HG03280 (cell line): Measurements from ENCODE around the gene RALGPS2.
"Not testable (repeated sequence)": the region's sequence is repeated elsewhere in the genome, so short reads cannot be mapped to it uniquely, and the experiment has no call there.

ENCODE experiments used
- ATAC-seq: cut with Tn5 transposase; IDR thresholded peaks from one replicate; pipeline ENCODE4 v1.9.1; 2021; ENCODE audit warnings: mild to moderate bottlenecking, moderate library complexity; ENCODE audit not compliant: unreplicated experiment

Gene RALGPS2

GRCh38 chr1:178774263-178774662 lies 49.2 kb downstream of the RALGPS2 start:
- ATAC-seq = no peak

DNA sequence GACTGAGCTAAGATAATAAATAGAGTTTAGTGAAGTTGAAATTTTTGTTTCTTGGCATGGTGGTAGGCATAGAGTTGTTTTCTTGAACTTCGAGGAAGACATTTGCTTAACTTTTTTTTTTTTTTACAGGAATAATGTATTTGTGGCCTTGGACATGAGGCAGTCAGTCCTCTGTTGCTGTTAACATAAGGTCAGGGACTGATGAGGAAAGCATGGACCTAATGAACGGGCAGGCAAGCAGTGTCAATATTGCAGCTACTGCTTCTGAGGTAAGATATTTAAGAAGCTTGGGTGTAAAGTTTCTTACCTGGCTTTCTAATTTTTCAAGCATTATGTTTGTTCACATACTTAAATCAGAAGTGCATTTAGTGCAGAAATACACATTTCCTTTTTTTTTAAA lies 51.5 kb downstream of the RALGPS2 start:
- ATAC-seq = no peak

GRCh38 chr1:178781533-178782330 lies 56.7 kb downstream of the RALGPS2 start:
- ATAC-seq = no peak

DNA sequence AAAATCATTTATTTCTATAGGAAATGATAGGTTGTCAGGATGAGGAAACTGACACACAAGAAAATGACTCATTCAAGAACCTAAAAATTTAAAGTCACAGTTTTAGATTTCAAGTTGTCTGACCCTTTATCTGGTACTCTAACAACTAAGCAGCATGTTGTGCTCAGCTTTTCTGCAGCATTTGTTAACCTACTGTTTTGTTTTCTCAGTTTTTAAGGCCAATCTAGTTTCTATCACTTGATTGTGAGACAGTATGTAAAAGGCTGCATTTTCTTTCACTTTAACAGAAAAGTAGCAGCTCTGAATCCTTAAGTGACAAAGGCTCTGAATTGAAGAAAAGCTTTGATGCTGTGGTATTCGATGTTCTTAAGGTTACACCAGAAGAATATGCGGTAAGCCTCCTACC lies 59.1 kb downstream of the RALGPS2 start:
- ATAC-seq = no peak

GRCh38 chr1:178792394-178792793 lies 67.3 kb downstream of the RALGPS2 start:
- no peak for ATAC-seq

- no peak for ATAC-seq
Measured at GRCh38 chr1:178796013-178796412, 71.0 kb downstream of the RALGPS2 start.

DNA sequence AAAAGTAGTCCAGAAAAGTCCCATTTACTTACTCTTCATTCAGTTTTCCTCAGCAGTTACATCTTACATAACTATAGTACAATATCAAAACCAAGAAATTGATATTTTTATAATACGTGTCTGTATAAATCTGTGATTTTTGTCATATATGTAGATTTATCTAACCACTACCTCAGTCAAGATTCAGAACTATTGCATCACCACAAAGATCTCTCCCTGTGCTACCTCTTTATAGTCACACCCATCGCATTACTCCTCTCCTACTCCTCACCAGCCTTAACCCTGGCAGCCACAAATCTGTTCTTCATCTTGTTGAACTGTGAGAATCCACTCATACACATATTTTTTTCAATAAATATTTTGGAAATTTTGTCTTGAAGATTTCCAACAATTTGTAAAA lies 72.5 kb downstream of the RALGPS2 start:
- no peak for ATAC-seq

DNA sequence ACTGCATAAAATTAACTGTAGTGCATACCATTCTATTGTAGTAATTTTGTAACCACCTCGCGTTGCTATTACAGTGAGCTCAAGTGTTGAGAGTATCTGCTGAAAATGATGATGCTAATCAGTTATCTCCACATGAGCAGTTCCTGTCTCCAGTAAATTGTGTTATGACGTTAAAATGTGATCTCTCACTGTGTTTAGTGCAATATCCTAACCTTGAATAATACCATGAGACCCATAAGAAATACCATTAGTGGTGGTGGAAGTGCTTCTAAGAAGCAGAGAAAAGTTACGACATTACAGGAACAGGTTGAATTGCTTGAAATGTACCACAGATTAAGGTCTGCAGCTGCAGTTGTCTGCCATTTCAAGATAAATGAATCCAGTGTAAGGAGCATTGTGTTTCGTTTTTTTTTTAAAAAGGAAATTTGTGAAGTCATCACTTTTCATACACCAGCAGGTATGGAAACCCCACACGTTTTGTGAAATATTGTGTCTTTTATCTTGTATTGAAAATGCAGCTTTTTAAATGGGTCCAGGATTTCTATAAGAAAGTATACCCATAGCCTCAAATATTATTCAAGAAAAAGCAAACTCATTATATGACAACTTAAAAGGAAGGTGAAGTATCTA lies 73.3 kb downstream of the RALGPS2 start:
- no peak for ATAC-seq

DNA sequence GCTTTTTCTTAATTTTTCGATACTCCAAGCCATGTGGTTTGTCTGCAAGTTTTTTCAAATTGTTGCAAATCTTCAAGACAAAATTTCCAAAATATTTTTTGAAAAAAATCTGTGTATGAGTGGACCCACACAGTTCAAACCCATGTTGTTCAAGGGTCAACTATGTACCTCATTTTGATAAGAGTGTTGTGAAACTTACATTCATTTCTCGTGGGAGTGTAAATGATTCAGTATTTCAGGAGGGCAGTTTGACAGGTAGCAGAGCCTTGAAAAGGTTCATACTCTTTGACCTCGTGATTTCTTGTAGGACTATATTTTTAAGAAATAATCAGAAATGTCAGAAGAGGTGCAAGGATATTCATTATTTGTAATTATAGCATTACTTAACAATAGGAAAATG lies 77.8 kb downstream of the RALGPS2 start:
- no peak for ATAC-seq

- no peak for ATAC-seq
Measured at GRCh38 chr1:178806665-178807300, 81.7 kb downstream of the RALGPS2 start.

DNA sequence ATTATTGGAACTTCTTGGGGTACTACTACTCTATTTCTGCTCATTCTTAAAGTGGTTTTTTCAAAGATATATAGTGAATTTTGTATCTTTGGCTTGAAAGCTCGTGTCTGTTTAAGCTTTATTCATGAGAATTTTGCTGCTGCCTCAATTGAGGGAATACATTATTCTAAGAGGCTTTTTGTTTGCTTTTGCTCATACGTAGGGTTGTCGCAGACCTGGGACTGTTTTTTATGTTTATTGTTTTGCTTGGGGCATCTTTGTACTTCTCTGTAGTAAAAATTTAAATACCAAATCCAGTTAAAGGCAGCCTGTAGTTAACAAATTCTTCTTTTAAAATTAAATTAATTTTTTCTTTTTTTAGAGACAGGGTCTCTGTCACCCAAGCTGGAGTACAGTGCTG lies 83.5 kb downstream of the RALGPS2 start:
- ATAC-seq = no peak

- no peak for ATAC-seq
Measured at GRCh38 chr1:178810585-178810984, 85.5 kb downstream of the RALGPS2 start.

GRCh38 chr1:178818416-178818815 lies 93.4 kb downstream of the RALGPS2 start:
- no peak for ATAC-seq

GRCh38 chr1:178819123-178819522 lies 94.1 kb downstream of the RALGPS2 start:
- no peak for ATAC-seq

DNA sequence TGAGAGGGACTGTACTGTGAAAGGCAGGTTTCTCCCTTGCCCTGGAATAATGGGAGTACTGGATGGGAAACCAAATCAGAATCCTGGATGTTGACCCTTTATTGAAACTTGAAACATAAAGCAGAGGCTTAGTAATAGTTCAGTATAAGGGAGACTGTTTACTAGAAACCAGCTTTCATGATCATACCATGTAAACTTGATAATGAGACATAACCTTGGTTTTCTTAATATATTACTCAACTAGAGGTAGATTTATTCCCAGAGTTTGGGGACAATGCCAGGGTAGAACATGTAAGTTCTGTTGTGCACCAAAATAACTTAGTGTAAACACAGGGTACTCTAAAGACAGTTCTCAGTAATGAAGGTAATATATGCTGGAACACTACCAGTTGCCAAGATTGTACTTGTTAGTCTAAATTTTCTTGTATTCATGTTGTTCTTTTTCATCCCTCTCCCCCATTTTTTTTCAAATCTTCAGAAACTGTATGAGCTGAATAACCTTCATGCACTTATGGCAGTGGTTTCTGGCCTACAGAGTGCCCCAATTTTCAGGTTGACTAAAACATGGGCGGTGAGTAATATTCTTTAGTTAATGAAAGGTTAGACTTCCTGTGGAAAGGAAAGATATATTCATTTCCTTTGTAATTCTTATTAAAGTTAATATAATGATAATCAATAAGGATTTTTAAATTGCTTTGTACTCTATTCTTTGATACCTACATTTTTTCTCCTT lies 96.3 kb downstream of the RALGPS2 start:
- ATAC-seq = no peak

- ATAC-seq = no peak
Measured at GRCh38 chr1:178825167-178825566, 100.1 kb downstream of the RALGPS2 start.

GRCh38 chr1:178844436-178844835 lies 119.4 kb downstream of the RALGPS2 start:
- ATAC-seq = no peak

DNA sequence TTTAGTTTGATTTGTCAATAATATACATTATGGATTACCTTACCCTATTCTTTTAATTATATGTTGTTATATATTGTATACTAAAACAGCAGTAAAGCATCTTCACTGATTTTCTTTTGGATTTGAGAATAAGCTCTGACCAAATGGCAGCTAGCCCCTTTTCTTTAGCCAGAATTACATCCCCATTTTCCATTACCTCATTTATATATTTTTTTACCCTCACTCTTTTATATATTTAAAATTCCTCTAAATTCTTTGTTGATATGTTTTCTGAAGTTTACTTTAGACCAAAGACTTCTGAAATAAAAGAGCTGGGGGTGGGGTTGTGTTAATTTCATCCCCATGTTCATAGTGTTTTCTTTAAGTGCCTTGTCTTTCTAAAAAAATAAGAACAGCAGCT lies 121.3 kb downstream of the RALGPS2 start:
- ATAC-seq = no peak

DNA sequence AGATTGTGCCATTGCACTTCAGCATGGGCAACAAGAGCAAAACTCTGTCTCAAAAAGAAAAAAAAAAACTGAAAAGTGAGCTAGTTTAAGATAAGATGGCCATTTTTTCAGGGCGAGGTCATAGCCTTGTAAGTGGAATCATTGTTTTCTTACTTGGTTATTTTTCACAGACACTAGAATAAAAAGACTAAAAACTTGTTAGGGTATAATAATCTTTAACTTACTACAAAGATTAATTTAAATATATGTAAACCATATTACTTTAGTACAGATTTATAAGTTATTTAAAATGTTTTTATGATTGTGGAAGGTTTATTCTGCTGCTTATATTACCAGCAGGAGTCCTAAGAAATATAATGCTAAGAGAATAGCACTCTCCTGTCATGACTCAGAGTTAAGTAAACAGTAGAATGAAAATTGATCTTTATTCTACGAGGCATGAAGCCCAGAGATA lies 122.4 kb downstream of the RALGPS2 start:
- ATAC-seq = no peak

DNA sequence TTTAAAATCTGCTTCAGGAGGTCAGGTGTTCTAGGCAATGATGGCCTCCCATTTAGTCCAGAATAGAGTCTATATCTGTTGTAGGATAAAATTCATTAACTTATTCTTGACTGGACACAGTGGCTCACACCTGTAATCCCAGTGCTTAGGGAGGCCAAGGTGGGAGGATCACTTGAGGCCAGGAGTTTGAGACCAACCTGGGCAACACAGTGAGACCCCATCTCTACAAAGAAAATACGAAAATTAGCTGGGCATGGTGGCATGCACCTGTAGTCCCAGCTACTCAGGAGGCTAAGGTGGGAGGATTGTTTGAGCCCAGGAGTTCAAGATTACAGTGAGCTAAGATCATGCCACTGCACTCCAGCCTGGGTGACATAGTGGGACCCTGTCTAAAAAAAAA lies 122.9 kb downstream of the RALGPS2 start:
- not testable (repeated sequence) for ATAC-seq

DNA sequence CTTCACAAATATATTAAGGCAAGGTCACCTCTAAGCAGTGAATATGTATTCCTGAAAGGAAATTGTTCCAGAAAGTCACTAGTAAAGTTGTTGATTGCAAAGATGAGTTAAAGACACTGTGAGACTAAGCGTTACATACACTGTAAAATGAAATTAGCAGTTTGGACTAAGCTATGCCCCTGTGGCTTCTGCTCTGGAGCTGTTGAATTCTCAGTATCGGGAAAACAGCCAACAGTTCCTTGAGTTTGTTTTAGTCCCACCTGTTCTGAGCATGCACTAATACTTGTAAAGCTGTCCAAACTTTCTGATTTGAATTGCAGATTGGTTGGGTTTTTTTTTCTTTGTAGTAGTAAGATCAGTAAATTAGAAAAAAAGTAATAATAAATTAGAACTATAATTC lies 124.9 kb downstream of the RALGPS2 start:
- no peak for ATAC-seq
